B cell (primary cell): Measurements from ENCODE around the gene SH3RF3. TPM values are rescaled to one million over a fixed set of nuclear protein-coding genes. Genes with fewer than 3 reads are reported as not detected.
"Not testable (repeated sequence)": the region's sequence is repeated elsewhere in the genome, so short reads cannot be mapped to it uniquely, and the experiment has no call there.

Experiments
- ATAC-seq: fragments of 200-7000 bp; cut with Tn5 transposase; one replicate; pipeline ENCODE4 v1.10.0; 2021; ENCODE audit warnings: low read depth, mild to moderate bottlenecking, moderate number of reproducible peaks, moderate library complexity
- CTCF ChIA-PET: fragments of 350-600 bp; sonication (Branson Sonifier 250); formaldehyde crosslinking; loops from one replicate; lab custom pipeline; 2021; ENCODE audit warnings: antibody characterized with exemption, inconsistent platforms; lab: Charles Lee
- POLR2A ChIA-PET: fragments of 350-600 bp; sonication (Branson Sonifier 250); formaldehyde crosslinking; loops from one replicate; lab custom pipeline; 2021; ENCODE audit warnings: antibody characterized with exemption; lab: Charles Lee
- DNase-seq: peaks from one replicate; pipeline ENCODE4 v3.0.0; 2013
- H2AFZ ChIP-seq: 2 replicates; pipeline ENCODE4 v1.6.1; 2012; ENCODE audit warnings: mild to moderate bottlenecking, low read depth, low read length; ENCODE audit not compliant: insufficient read depth, poor library complexity, severe bottlenecking
- H3K27ac ChIP-seq, 2 donors: 1 replicate in 1 of 2; 2 replicates in 1 of 2; pipeline ENCODE4 v1.5.1; 2012 to 2013; ENCODE audit warnings: low read length in 2 of 2, mild to moderate bottlenecking in 2 of 2, moderate library complexity in 1 of 2
- H3K27me3 ChIP-seq, 4 experiments: fragments of 200-600 bp in 1 of 4; sonication (generic) in 1 of 4; replicated peaks in 1 of 4; 1 replicate in 2 of 4; 2 replicates in 2 of 4; pipeline versions ENCODE4 v1.6.1 to v1.7.0; 2013 to 2016; ENCODE audit warnings: low read length in 3 of 4, mild to moderate bottlenecking in 2 of 4, mixed read lengths in 1 of 4, moderate library complexity in 1 of 4; ENCODE audit not compliant: insufficient read depth in 4 of 4, control insufficient read depth in 3 of 4; ENCODE audit errors: control extremely low read depth in 1 of 4
- H3K36me3 ChIP-seq, 2 experiments: replicated peaks in 1 of 2; 1 replicate in 1 of 2; 2 replicates in 1 of 2; pipeline versions ENCODE4 v1.6.1 to v1.7.1; 2013; ENCODE audit warnings: low read length in 1 of 2; ENCODE audit not compliant: insufficient read depth in 2 of 2, control insufficient read depth in 1 of 2; ENCODE audit errors: control extremely low read depth in 1 of 2, extremely low read depth in 1 of 2
- H3K4me1 ChIP-seq, 2 donors: fragments of 200-600 bp in 1 of 2; sonication (generic) in 1 of 2; 1 replicate in 1 of 2; 2 replicates in 1 of 2; pipeline versions ENCODE4 v1.5.1 to v1.6.1; 2013 to 2017; ENCODE audit warnings: low read length in 2 of 2; ENCODE audit not compliant: control insufficient read depth in 2 of 2, insufficient read depth in 2 of 2
- H3K4me2 ChIP-seq: replicated peaks from 2 replicates; pipeline ENCODE3; 2012; ENCODE audit warnings: mild to moderate bottlenecking, low read depth, low read length; ENCODE audit not compliant: poor library complexity, severe bottlenecking
- H3K4me3 ChIP-seq, 5 experiments: fragments of 200-600 bp in 1 of 5; sonication (generic) in 1 of 5; 1 replicate in 3 of 5; 2 replicates in 2 of 5; pipeline versions ENCODE4 v1.5.1 to v1.7.0; 2011 to 2016; ENCODE audit warnings: low read length in 4 of 5, mild to moderate bottlenecking in 4 of 5, low read depth in 2 of 5, control low read depth in 1 of 5, moderate library complexity in 1 of 5; ENCODE audit not compliant: insufficient read depth in 1 of 5; ENCODE audit errors: control extremely low read depth in 1 of 5, extremely low read depth in 1 of 5
- H3K79me2 ChIP-seq: fragments of 200-600 bp; sonication (generic); one replicate; pipeline ENCODE4 v1.6.0; 2016; ENCODE audit warnings: low read length; ENCODE audit not compliant: control insufficient read depth, insufficient read depth
- H3K9ac ChIP-seq: fragments of 200-600 bp; sonication (generic); 2 replicates; pipeline ENCODE4 v1.6.1; 2017; ENCODE audit warnings: mild to moderate bottlenecking, low read length, moderate library complexity
- H3K9me3 ChIP-seq, 3 donors: one replicate each; pipeline versions ENCODE4 v1.6.1 to v1.7.1; 2013; ENCODE audit warnings: low read length in 2 of 3; ENCODE audit not compliant: control insufficient read depth in 2 of 3, insufficient read depth in 1 of 3; ENCODE audit errors: control extremely low read depth in 1 of 3
- H4K20me1 ChIP-seq: 2 replicates; pipeline ENCODE4 v1.6.0; 2012; ENCODE audit warnings: mild to moderate bottlenecking, low read length; ENCODE audit not compliant: insufficient read depth, control insufficient read depth, poor library complexity, severe bottlenecking
- H3K27ac Mint-ChIP-seq: one replicate; pipeline ENCODE4 v1.8.0; 2021; ENCODE audit warnings: mixed read lengths
- H3K27me3 Mint-ChIP-seq: one replicate; pipeline ENCODE4 v1.8.0; 2021; ENCODE audit warnings: mixed read lengths
- H3K4me1 Mint-ChIP-seq: one replicate; pipeline ENCODE4 v1.8.0; 2021; ENCODE audit warnings: mixed read lengths
- H3K4me3 Mint-ChIP-seq: one replicate; pipeline ENCODE4 v1.8.0; 2021; ENCODE audit warnings: mixed read lengths
- H3K9me3 Mint-ChIP-seq: one replicate; pipeline ENCODE4 v1.8.0; 2022; ENCODE audit warnings: mixed read lengths; ENCODE audit not compliant: insufficient read depth
- CTCF ChIP-seq: fragments of 200-600 bp; IDR thresholded peaks from one replicate; pipeline ENCODE4 v1.8.0; 2022; ENCODE audit warnings: antibody characterized with exemption, mild to moderate bottlenecking
- EZH2 ChIP-seq: IDR thresholded peaks from 2 replicates; pipeline ENCODE4 v1.6.1; 2012; ENCODE audit warnings: borderline replicate concordance, low read depth, mild to moderate bottlenecking, moderate library complexity, low read length; ENCODE audit not compliant: insufficient read depth, poor library complexity, severe bottlenecking
- WGBS: methylation state at CpG from one replicate; pipeline ENCODE4 v1.1.5; 2013; ENCODE audit warnings: missing lambda C conversion rate; ENCODE audit not compliant: insufficient coverage; 5-methylcytosine and 5-hydroxymethylcytosine counted together
- intact Hi-C: fragments of 100-400 bp; cut with micrococcal nuclease; formaldehyde crosslinking; loops from one replicate; pipeline ENCODE4 v1.10.0; 2022
- polyA plus RNA-seq: library from polyadenylated mRNA; depleted of rRNA; stranded (reverse); fragments of >200 nt; gene quantifications from 2 replicates; pipeline ENCODE4 v1.2.3, GENCODE V29; 2012
- total RNA-seq, 2 donors: library from RNA; stranded (reverse); fragments of 120-200 nt in 1 of 2; gene quantifications; 1 replicate in 1 of 2; 2 replicates in 1 of 2; pipeline versions ENCODE4 v1.2.3 to v1.2.4, GENCODE V29; 2013 to 2022

Gene SH3RF3
- total and polyA plus RNA-seq, 2 donors (not counting 1 experiment from before 2014, with no cell fraction given), result 0.07 to 1.2 TPM

- DNase-seq (no peak), ATAC-seq (no peak)
- H3K27me3 ChIP-seq, result no peaks in the 10 kb centered on the region
- no peaks in the 10 kb centered on the region for H3K9me3 ChIP-seq
- H3K9me3 Mint-ChIP-seq, result no peaks in the 10 kb centered on the region
- ChIA-PET CTCF (no interaction called here), POLR2A (no interaction called here)
- no peak overlapping the region for H3K4me3 Mint-ChIP-seq
- no peaks in the 10 kb centered on the region for H3K4me1 Mint-ChIP-seq
- H3K36me3 ChIP-seq, result no peaks in the 10 kb centered on the region
- intact Hi-C loops, result no loop called here
- H3K4me2 ChIP-seq, result no peak overlapping the region
- no peaks in the 10 kb centered on the region for H3K79me2 ChIP-seq
- 80% methylated on average over 1 of the region's 2 CpGs for WGBS
- peaks cover 5% of the 10 kb centered on the region for H3K27me3 Mint-ChIP-seq
- no peak overlapping the region for H3K4me3 ChIP-seq
- H3K9ac ChIP-seq, result no peak overlapping the region
- no peaks in the 10 kb centered on the region for H4K20me1 ChIP-seq
- no peak for TF ChIP-seq CTCF
- no peak for TF ChIP-seq EZH2
- no peak overlapping the region for H3K27ac ChIP-seq
- no peak overlapping the region for H2AFZ ChIP-seq
- no peaks in the 10 kb centered on the region for H3K4me1 ChIP-seq
- H3K27ac Mint-ChIP-seq, result no peak overlapping the region
Measured at GRCh38 chr2:109109342-109109741, 19.7 kb upstream of the SH3RF3 start.

GRCh38 chr2:109110170-109110569 lies 18.8 kb upstream of the SH3RF3 start:
- H3K27ac ChIP-seq, result no peak overlapping the region
- no peak overlapping the region for H3K9ac ChIP-seq
- no peaks in the 10 kb centered on the region for H3K36me3 ChIP-seq
- POLR2A ChIA-PET, result no interaction called here
- H3K4me3 Mint-ChIP-seq, result no peak overlapping the region
- no peaks in the 10 kb centered on the region for H3K4me1 Mint-ChIP-seq
- H3K4me3 ChIP-seq, result no peak overlapping the region
- no peak overlapping the region for H3K4me2 ChIP-seq
- no peaks in the 10 kb centered on the region for H3K79me2 ChIP-seq
- CTCF ChIA-PET, result no interaction called here
- H2AFZ ChIP-seq, result no peak overlapping the region
- TF ChIP-seq EZH2, result no peak
- TF ChIP-seq CTCF, result no peak
- WGBS, result 92% methylated on average over 5 of the region's 7 CpGs
- H3K9me3 ChIP-seq, result no peaks in the 10 kb centered on the region
- ATAC-seq (no peak), DNase-seq (no peak)
- no peaks in the 10 kb centered on the region for H4K20me1 ChIP-seq
- no peaks in the 10 kb centered on the region for H3K4me1 ChIP-seq
- H3K27ac Mint-ChIP-seq, result no peak overlapping the region
- intact Hi-C loops, result no loop called here
- H3K9me3 Mint-ChIP-seq, result no peaks in the 10 kb centered on the region
- peaks cover 3% of the 10 kb centered on the region for H3K27me3 Mint-ChIP-seq
- no peaks in the 10 kb centered on the region for H3K27me3 ChIP-seq

GRCh38 chr2:109117181-109117580 lies 11.8 kb upstream of the SH3RF3 start:
- H3K27me3 ChIP-seq, POLR2A ChIA-PET, H3K4me3 ChIP-seq, H3K4me1 Mint-ChIP-seq, H3K79me2 ChIP-seq, H3K9me3 Mint-ChIP-seq, DNase-seq, H3K27ac Mint-ChIP-seq, H3K9me3 ChIP-seq, H3K4me2 ChIP-seq, H3K9ac ChIP-seq, H4K20me1 ChIP-seq, H3K27ac ChIP-seq, H3K36me3 ChIP-seq, H3K4me1 ChIP-seq, intact Hi-C loops, ATAC-seq, H3K4me3 Mint-ChIP-seq, CTCF ChIA-PET, H2AFZ ChIP-seq: not testable (repeated sequence)
- peaks cover 18% of the 10 kb centered on the region for H3K27me3 Mint-ChIP-seq
- whole genome bisulfite sequencing, result 96% methylated on average over 5 of the region's 9 CpGs
